GM12864 (cell line): ENCODE data around the gene CISD3.

Experiments
- DNase-seq: peaks from one replicate; pipeline ENCODE4 v3.0.0-alpha.2; 2011; ENCODE audit warnings: low read depth
- H3K4me3 ChIP-seq: 2 replicates; pipeline ENCODE4 v1.5.1; 2011; ENCODE audit warnings: mild to moderate bottlenecking, low read depth, low read length, control low read depth
- CTCF ChIP-seq: IDR thresholded peaks from 2 replicates; pipeline ENCODE4 v1.5.1; 2011; ENCODE audit warnings: low read depth, mild to moderate bottlenecking, moderate library complexity, low read length, control low read depth, inconsistent platforms; ENCODE audit errors: missing control alignments

Gene CISD3

GRCh38 chr17:38740806-38741205 is 10.7 kb downstream of the CISD3 start:
- DNase-seq, result no peak
- H3K4me3 ChIP-seq, result no peak overlapping the region
- TF ChIP-seq CTCF, result no peak

GRCh38 chr17:38741461-38741860 is 11.3 kb downstream of the CISD3 start:
- TF ChIP-seq CTCF, result no peak
- DNase-seq, result no peak
- no peak overlapping the region for H3K4me3 ChIP-seq

GRCh38 chr17:38741921-38742410 is 11.8 kb downstream of the CISD3 start:
- no peak overlapping the region for H3K4me3 ChIP-seq
- DNase-seq, result no peak
- no peak for TF ChIP-seq CTCF

- TF ChIP-seq CTCF, result no peak
- DNase-seq, result no peak
- H3K4me3 ChIP-seq, result no peak overlapping the region
These were observed 12.5 kb downstream of the CISD3 start for GRCh38 chr17:38742411-38743308.

- H3K4me3 ChIP-seq, result no peak overlapping the region
- no peak for DNase-seq
- no peak for TF ChIP-seq CTCF
These were observed 13.5 kb downstream of the CISD3 start for GRCh38 chr17:38743556-38744171.

GRCh38 chr17:38745545-38745944 is 15.4 kb downstream of the CISD3 start:
- peak overlapping the region; percentile 86; the same call in 1 of the 2 replicates for H3K4me3 ChIP-seq
- no peak for DNase-seq

More at GRCh38 chr17:38745545-38745944, 15.4 kb downstream of the CISD3 start:
- no peak for TF ChIP-seq CTCF
